H1 (cell line): ENCODE measurements around the gene TCERG1L. TPM values are rescaled to one million over a fixed set of nuclear protein-coding genes. Genes with fewer than 3 reads are reported as not detected.

Source experiments
- CTCF ChIA-PET: fragments of 300-600 bp; sonication (Branson Sonifier 250); formaldehyde crosslinking; loops from one replicate; lab custom pipeline; 2021; ENCODE audit not compliant: partially characterized antibody; lab: Charles Lee
- POLR2A ChIA-PET: fragments of 300-600 bp; sonication (Branson Sonifier 250); formaldehyde crosslinking; loops from one replicate; lab custom pipeline; 2021; ENCODE audit warnings: inconsistent platforms; ENCODE audit not compliant: partially characterized antibody; lab: Charles Lee
- DNase-seq, 2 experiments: peaks; one replicate each; pipeline versions ENCODE4 v3.0.0 to v3.0.0-alpha.2; 2010 to 2022; ENCODE audit warnings: low spot score in 2 of 2, low read depth in 1 of 2, mixed read lengths in 1 of 2
- FAIRE-seq: peaks from 2 replicates; lab custom pipeline; 2011; peaks lifted over from hg19 to GRCh38; lab: Jason Lieb, UNC
- H2AFZ ChIP-seq: 2 replicates; pipeline ENCODE4 v1.8.1; 2012; ENCODE audit warnings: low read length, inconsistent platforms
- H2AK5ac ChIP-seq: 2 replicates; pipeline ENCODE4 v1.6.1; 2013; ENCODE audit warnings: low read depth, low read length
- H2BK120ac ChIP-seq: replicated peaks from 2 replicates; pipeline ENCODE3; 2013; ENCODE audit warnings: low read depth, low read length, inconsistent platforms
- H2BK12ac ChIP-seq: 2 replicates; pipeline ENCODE4 v1.6.1; 2013; ENCODE audit warnings: low read depth, low read length
- H2BK15ac ChIP-seq: 2 replicates; pipeline ENCODE4 v1.6.1; 2013; ENCODE audit warnings: low read length
- H2BK20ac ChIP-seq: 2 replicates; pipeline ENCODE4 v1.6.1; 2013; ENCODE audit warnings: low read length
- H2BK5ac ChIP-seq: 2 replicates; pipeline ENCODE4 v1.6.1; 2013; ENCODE audit warnings: low read depth, low read length
- H3K14ac ChIP-seq: 2 replicates; pipeline ENCODE4 v1.6.1; 2013; ENCODE audit warnings: inconsistent platforms; ENCODE audit not compliant: insufficient read length
- H3K18ac ChIP-seq: 2 replicates; pipeline ENCODE4 v1.6.1; 2013; ENCODE audit warnings: low read length; ENCODE audit errors: extremely low read depth
- H3K23ac ChIP-seq: 2 replicates; pipeline ENCODE4 v1.6.1; 2013; ENCODE audit warnings: inconsistent platforms; ENCODE audit not compliant: insufficient read length
- H3K23me2 ChIP-seq: 2 replicates; pipeline ENCODE4 v1.6.1; 2013; ENCODE audit warnings: low read depth, low read length
- H3K27ac ChIP-seq: 2 replicates; pipeline ENCODE4 v1.6.1; 2011; ENCODE audit warnings: low read depth, low read length, inconsistent platforms
- H3K27me3 ChIP-seq, 4 experiments: replicated peaks in 1 of 4; 1 replicate in 1 of 4; 2 replicates in 3 of 4; pipeline versions ENCODE4 v1.6.1 to v1.8.1; 2011 to 2013; ENCODE audit warnings: low read length in 3 of 4, mild to moderate bottlenecking in 3 of 4, inconsistent platforms in 2 of 4, mixed read lengths in 2 of 4, moderate library complexity in 1 of 4; ENCODE audit not compliant: control insufficient read depth in 3 of 4, insufficient read depth in 3 of 4; ENCODE audit errors: extremely low read depth in 1 of 4
- H3K36me3 ChIP-seq, 4 experiments: 2 replicates each; pipeline versions ENCODE4 v1.6.1 to v1.8.1; 2011 to 2013; ENCODE audit warnings: mild to moderate bottlenecking in 4 of 4, low read length in 3 of 4, moderate library complexity in 2 of 4, control low read depth in 1 of 4, inconsistent platforms in 1 of 4; ENCODE audit not compliant: insufficient read depth in 4 of 4, control insufficient read depth in 2 of 4
- H3K4ac ChIP-seq: replicated peaks from 2 replicates; pipeline ENCODE3; 2013; ENCODE audit warnings: low read length, low read depth, mixed read lengths, inconsistent platforms; ENCODE audit not compliant: insufficient read length
- H3K4me1 ChIP-seq, 4 experiments: replicated peaks in 1 of 4; 1 replicate in 1 of 4; 2 replicates in 3 of 4; pipeline versions ENCODE4 v1.6.1 to v1.8.1; 2011 to 2013; ENCODE audit warnings: low read length in 3 of 4, inconsistent platforms in 2 of 4, mixed read lengths in 1 of 4; ENCODE audit not compliant: insufficient read depth in 4 of 4, control insufficient read depth in 3 of 4
- H3K4me2 ChIP-seq, 2 experiments: 2 replicates each; pipeline versions ENCODE4 v1.6.1 to v1.8.1; 2011 to 2013; ENCODE audit warnings: low read depth in 2 of 2, low read length in 2 of 2, control low read depth in 1 of 2, inconsistent platforms in 1 of 2, mild to moderate bottlenecking in 1 of 2; ENCODE audit not compliant: insufficient read depth in 1 of 2
- H3K4me3 ChIP-seq, 4 experiments: fragments of 200-600, 300-600 bp in 1 of 4; sonication (generic), shearing (Covaris generic), sonication (Bioruptor Twin) in 1 of 4; 2 replicates each; pipeline versions ENCODE4 v1.5.1 to v1.8.1; 2011 to 2016; ENCODE audit warnings: low read length in 4 of 4, low read depth in 3 of 4, control low read depth in 2 of 4, inconsistent platforms in 2 of 4, mild to moderate bottlenecking in 2 of 4, mixed read lengths in 1 of 4, moderate library complexity in 1 of 4; ENCODE audit not compliant: insufficient read depth in 2 of 4; ENCODE audit errors: extremely low read depth in 1 of 4
- H3K56ac ChIP-seq: replicated peaks from 2 replicates; pipeline ENCODE3; 2013; ENCODE audit warnings: low read depth, mild to moderate bottlenecking, mixed read lengths, low read length, inconsistent platforms; ENCODE audit not compliant: insufficient read length
- H3K79me1 ChIP-seq: 2 replicates; pipeline ENCODE4 v1.6.1; 2013; ENCODE audit warnings: low read depth, low read length, control low read depth
- H3K79me2 ChIP-seq, 2 experiments: 2 replicates each; pipeline versions ENCODE4 v1.6.1 to v1.8.1; 2012 to 2013; ENCODE audit warnings: low read length in 2 of 2, mild to moderate bottlenecking in 2 of 2, inconsistent platforms in 1 of 2; ENCODE audit not compliant: insufficient read depth in 2 of 2, control insufficient read depth in 1 of 2
- H3K9ac ChIP-seq, 4 experiments: replicated peaks in 1 of 4; 1 replicate in 1 of 4; 2 replicates in 3 of 4; pipeline versions ENCODE4 v1.6.1 to v1.8.1; 2011 to 2013; ENCODE audit warnings: low read depth in 3 of 4, low read length in 3 of 4, control low read depth in 2 of 4, mild to moderate bottlenecking in 2 of 4, moderate library complexity in 2 of 4, inconsistent platforms in 1 of 4; ENCODE audit errors: extremely low read depth in 1 of 4
- H3K9me3 ChIP-seq, 2 experiments: 2 replicates each; pipeline versions ENCODE4 v1.6.1 to v1.8.1; 2012 to 2013; ENCODE audit warnings: mild to moderate bottlenecking in 2 of 2, moderate library complexity in 2 of 2, control low read depth in 1 of 2, inconsistent platforms in 1 of 2, low read depth in 1 of 2, low read length in 1 of 2, mixed read lengths in 1 of 2; ENCODE audit not compliant: insufficient read depth in 2 of 2
- H4K20me1 ChIP-seq, 2 experiments: replicated peaks in 1 of 2; 2 replicates each; pipeline versions ENCODE3 to v1.8.1; 2011 to 2013; ENCODE audit warnings: inconsistent platforms in 2 of 2, low read length in 2 of 2, mild to moderate bottlenecking in 1 of 2; ENCODE audit not compliant: insufficient read depth in 2 of 2, control insufficient read depth in 1 of 2
- H4K5ac ChIP-seq: 2 replicates; pipeline ENCODE4 v1.6.1; 2013; ENCODE audit warnings: low read length, low read depth, mixed read lengths, inconsistent platforms; ENCODE audit not compliant: insufficient read length
- H4K8ac ChIP-seq: 2 replicates; pipeline ENCODE4 v1.8.0; 2013; ENCODE audit warnings: mild to moderate bottlenecking, moderate library complexity, low read length, inconsistent platforms; ENCODE audit not compliant: insufficient read depth; ENCODE audit errors: extremely low read depth
- H4K91ac ChIP-seq: replicated peaks from 2 replicates; pipeline ENCODE3; 2013; ENCODE audit warnings: low read length, mixed read lengths, inconsistent platforms; ENCODE audit not compliant: insufficient read length
- HDAC2 ChIP-seq, 2 experiments: fragments of 300-600 bp in 1 of 2; sonication (generic) in 1 of 2; IDR thresholded peaks; 2 replicates each; pipeline ENCODE4 v1.6.1; 2011 to 2012; ENCODE audit warnings: low read depth in 2 of 2, low read length in 2 of 2, mild to moderate bottlenecking in 2 of 2, moderate library complexity in 2 of 2, borderline replicate concordance in 1 of 2, inconsistent platforms in 1 of 2
- SAP30 ChIP-seq: fragments of 300-600 bp; sonication (generic); IDR thresholded peaks from 2 replicates; pipeline ENCODE4 v1.7.1; 2012; ENCODE audit warnings: low read length, moderate library complexity, mild to moderate bottlenecking, inconsistent platforms; ENCODE audit not compliant: insufficient read depth, insufficient replicate concordance
- SRF ChIP-seq: IDR thresholded peaks from 2 replicates; pipeline ENCODE4 v1.6.1; 2011; ENCODE audit warnings: mild to moderate bottlenecking, low read depth, low read length, moderate library complexity
- WGBS, 2 experiments: shearing (Covaris generic) in 1 of 2; methylation state at CpG; one replicate each; pipeline versions ENCODE4 v1.1.6 to v1.1.7; 2013 to 2015; ENCODE audit warnings: low lambda C conversion rate in 2 of 2, mixed read lengths in 2 of 2, inconsistent platforms in 1 of 2, low coverage in 1 of 2, missing lambda C conversion rate in 1 of 2; ENCODE audit not compliant: insufficient replicate concordance in 2 of 2, insufficient coverage in 1 of 2, insufficient read length in 1 of 2; ENCODE audit errors: extremely low coverage in 1 of 2, missing lambda C conversion rate in 1 of 2; 5-methylcytosine and 5-hydroxymethylcytosine counted together
- polyA plus RNA-seq, 7 experiments: library from polyadenylated mRNA; depleted of rRNA in 3 of 7; stranded (reverse) in 5 of 7; unstranded in 2 of 7; fragments of >200 nt in 5 of 7; fragments of 200-250 nt in 2 of 7; gene quantifications; 1 replicate in 5 of 7; 2 replicates in 1 of 7; 4 replicates in 1 of 7; pipeline versions ENCODE4 v1.2.1 to v1.2.3, GENCODE V29; 2011 to 2013; ENCODE audit warnings: missing spikeins in 2 of 7, mixed read lengths in 2 of 7
- total RNA-seq: library from RNA; stranded (reverse); fragmentation: NEBNext Ultra II Directional; extraction: Animal tissue kit (Norgen Biotek cat#: 25700); gene quantifications from 2 replicates; pipeline ENCODE4 v1.2.1, GENCODE V29; 2021

Gene TCERG1L
- total and polyA plus RNA-seq, 2 of the 8 experiments (the other 6 are each of a cell fraction or from before 2014, with no cell fraction given): 3.9 to 6.9 TPM

GRCh38 chr10:131096031-131096430 lies 215.5 kb downstream of the TCERG1L start:
- Histone ChIP-seq H3K4me3 (no peak overlapping the region), H3K9me3 (no peaks in the 10 kb centered on the region; a peak in 1 of 4 replicates), H4K20me1 (no peaks in the 10 kb centered on the region), H4K8ac (no peak overlapping the region), H3K14ac (no peak overlapping the region), H4K91ac (peak overlapping the region; percentile 25), H2BK20ac (peak overlapping the region; percentile 80; the same call in 1 of the 2 replicates), H3K79me1 (no peaks in the 10 kb centered on the region), H4K5ac (no peak overlapping the region), H3K23ac (no peak overlapping the region), H3K56ac (no peak overlapping the region), H3K27me3 (no peaks in the 10 kb centered on the region), H3K4me2 (no peak overlapping the region), H2BK120ac (no peak overlapping the region), H3K23me2 (no peaks in the 10 kb centered on the region), H3K4me1 (peaks cover 0 to 6% (median 1%) of the 10 kb centered on the region in 4 experiments; a peak in 4 of 7 replicates), H3K36me3 (no peaks in the 10 kb centered on the region), H3K18ac (no peak overlapping the region; the same call in 1 of the 2 replicates), H2AFZ (no peak overlapping the region), H2BK15ac (no peak overlapping the region), H2AK5ac (peak overlapping the region; percentile 24; the same call in 1 of the 2 replicates), H3K79me2 (no peaks in the 10 kb centered on the region), H2BK12ac (peak overlapping the region; percentile 89; the same call in 1 of the 2 replicates), H2BK5ac (peak overlapping the region; percentile 56; the same call in 1 of the 2 replicates), H3K4ac (no peak overlapping the region), H3K9ac (no peak overlapping the region), H3K27ac (no peak overlapping the region)
- POLR2A ChIA-PET: no interaction called here
- FAIRE-seq: no peak
- CTCF ChIA-PET: interaction anchor here (1.1 kb wide), 2 partner anchors 10 to 12 kb away, joined by 4 read pairs; no protein-coding TSS in a partner anchor
- no peak for DNase-seq
- WGBS, 2 experiments: 89% methylated on average over 7 of the region's 7 CpGs; no CpG with 5 or more reads in 1 of the 2 experiments
- TF ChIP-seq SRF (no peak), HDAC2 (IDR thresholded peaks at IDR 0.05; ENCODE audit: borderline replicate concordance in 1 of 2, low read depth in 2 of 2, low read length in 2 of 2) (no peak), SAP30 (no peak)
